SK-N-SH treated with all-trans-retinoic acid at 6 μM for 48 hours (cell line): ENCODE measurements around the gene DGKI.

Experiments
- ATAC-seq: fragments of 200-7000 bp; cut with Tn5 transposase; 3 replicates; pipeline ENCODE4 v1.9.1; 2020; ENCODE audit warnings: mild to moderate bottlenecking, moderate library complexity
- ARNTL ChIP-seq: fragments of 450-650 bp; formaldehyde crosslinking; IDR thresholded peaks from 2 replicates; pipeline ENCODE4 v1.5.0; 2020; ENCODE audit warnings: low read depth, mild to moderate bottlenecking, moderate library complexity, borderline replicate concordance
- BACH2 ChIP-seq: fragments of 250-450 bp; sonication (Bioruptor Pico); IDR thresholded peaks from 2 replicates; pipeline ENCODE4 v1.9.0; 2021; ENCODE audit warnings: mild to moderate bottlenecking, borderline replicate concordance
- CREB5 ChIP-seq: fragments of 250-450 bp; sonication (Bioruptor Pico); IDR thresholded peaks from 2 replicates; pipeline ENCODE4 v1.5.1; 2020; ENCODE audit warnings: low read depth, mild to moderate bottlenecking, moderate library complexity
- CSDC2 ChIP-seq: fragments of 250-450 bp; sonication (Bioruptor Pico); IDR thresholded peaks from 2 replicates; pipeline ENCODE4 v1.5.0; 2020; ENCODE audit warnings: mild to moderate bottlenecking, moderate library complexity
- CSRNP3 ChIP-seq: fragments of 250-450 bp; sonication (Bioruptor Pico); IDR thresholded peaks from 2 replicates; pipeline ENCODE4 v1.5.1; 2021; ENCODE audit warnings: mild to moderate bottlenecking, moderate library complexity
- GLIS3 ChIP-seq: fragments of 250-450 bp; sonication (Bioruptor Pico); IDR thresholded peaks from 2 replicates; pipeline ENCODE4 v1.5.0; 2020; ENCODE audit warnings: mild to moderate bottlenecking, moderate library complexity
- ISL1 ChIP-seq: fragments of 250-450 bp; sonication (Bioruptor Pico); IDR thresholded peaks from 2 replicates; pipeline ENCODE4 v2.1.2; 2022; ENCODE audit warnings: mild to moderate bottlenecking, moderate library complexity
- OSR1 ChIP-seq: fragments of 250-450 bp; sonication (Bioruptor Pico); IDR thresholded peaks from 2 replicates; pipeline ENCODE4 v1.8.0; 2022; ENCODE audit warnings: moderate library complexity, mild to moderate bottlenecking, inconsistent platforms
- PATZ1 ChIP-seq: fragments of 250-450 bp; sonication (Bioruptor Pico); IDR thresholded peaks from 2 replicates; pipeline ENCODE4 v1.8.0; 2020; ENCODE audit warnings: mild to moderate bottlenecking, moderate library complexity, borderline replicate concordance
- POU6F1 ChIP-seq: fragments of 250-450 bp; sonication (Bioruptor Pico); IDR thresholded peaks from 2 replicates; pipeline ENCODE4 v1.8.0; 2021; ENCODE audit warnings: low read depth, mild to moderate bottlenecking, moderate library complexity, borderline replicate concordance
- PPARA ChIP-seq: fragments of 250-450 bp; sonication (Bioruptor Pico); IDR thresholded peaks from 2 replicates; pipeline ENCODE4 v1.5.0; 2020; ENCODE audit warnings: mild to moderate bottlenecking, borderline replicate concordance
- RARB ChIP-seq: fragments of 250-450 bp; sonication (Bioruptor Pico); IDR thresholded peaks from 2 replicates; pipeline ENCODE4 v1.8.0; 2021; ENCODE audit warnings: mild to moderate bottlenecking, moderate library complexity
- SNAI2 ChIP-seq: fragments of 250-450 bp; sonication (Bioruptor Pico); IDR thresholded peaks from 2 replicates; pipeline ENCODE4 v1.5.0; 2020; ENCODE audit warnings: mild to moderate bottlenecking, moderate library complexity
- TCF4 ChIP-seq: fragments of 250-450 bp; sonication (Bioruptor Pico); IDR thresholded peaks from 2 replicates; pipeline ENCODE4 v1.8.0; 2021; ENCODE audit warnings: mild to moderate bottlenecking, moderate library complexity, borderline replicate concordance
- TOX ChIP-seq: fragments of 250-450 bp; sonication (Bioruptor Pico); IDR thresholded peaks from 2 replicates; pipeline ENCODE4 v1.8.0; 2021; ENCODE audit warnings: mild to moderate bottlenecking, moderate library complexity, borderline replicate concordance
- TSHZ2 ChIP-seq: fragments of 250-450 bp; sonication (Bioruptor Pico); IDR thresholded peaks from 2 replicates; pipeline ENCODE4 v1.5.0; 2020; ENCODE audit warnings: mild to moderate bottlenecking, moderate library complexity
- ZC3H10 ChIP-seq: fragments of 250-450 bp; sonication (Bioruptor Pico); IDR thresholded peaks from 2 replicates; pipeline ENCODE4 v1.5.1; 2021; ENCODE audit warnings: mild to moderate bottlenecking, moderate library complexity
- ZFP3 ChIP-seq: fragments of 250-450 bp; sonication (Bioruptor Pico); IDR thresholded peaks from 2 replicates; pipeline ENCODE4 v1.5.0; 2020; ENCODE audit warnings: mild to moderate bottlenecking, moderate library complexity
- ZFP30 ChIP-seq: fragments of 450-650 bp; formaldehyde crosslinking; IDR thresholded peaks from 2 replicates; pipeline ENCODE4 v1.5.0; 2022; ENCODE audit warnings: mild to moderate bottlenecking, moderate library complexity
- ZNF565 ChIP-seq: fragments of 450-650 bp; formaldehyde crosslinking; conservative IDR thresholded peaks from 2 replicates; pipeline ENCODE4 v1.5.0; 2020; ENCODE audit warnings: low read depth, mild to moderate bottlenecking, moderate library complexity
- ZNF8 ChIP-seq: fragments of 450-650 bp; formaldehyde crosslinking; IDR thresholded peaks from 2 replicates; pipeline ENCODE4 v1.5.0; 2020; ENCODE audit warnings: mild to moderate bottlenecking, moderate library complexity

Gene DGKI

GRCh38 chr7:137585591-137585990 lies 261.2 kb downstream of the DGKI start:
- TF ChIP-seq ZNF565 (CRISPR knock-in tag) (no peak), PPARA (CRISPR knock-in tag) (no peak), ZNF8 (no peak), GLIS3 (CRISPR knock-in tag) (no peak), BACH2 (CRISPR knock-in tag) (no peak), ZFP3 (CRISPR knock-in tag) (no peak), ISL1 (no peak), OSR1 (CRISPR knock-in tag) (no peak), RARB (CRISPR knock-in tag) (no peak)
- no peak for ATAC-seq

GRCh38 chr7:137583172-137583571 lies 263.6 kb downstream of the DGKI start:
- ATAC-seq: peak; percentile 25; the same call in 2 of the 3 replicates
- no peak for TF ChIP-seq CSDC2 (CRISPR knock-in tag)
- TF ChIP-seq POU6F1: no peak
- no peak for TF ChIP-seq ZNF8
- TF ChIP-seq TCF4 (CRISPR knock-in tag): no peak
- TF ChIP-seq GLIS3 (CRISPR knock-in tag): no peak
- no peak for TF ChIP-seq SNAI2 (CRISPR knock-in tag)
- TF ChIP-seq PATZ1 (CRISPR knock-in tag): no peak
- TF ChIP-seq ARNTL (CRISPR knock-in tag): no peak
- no peak for TF ChIP-seq TSHZ2 (CRISPR knock-in tag)
- no peak for TF ChIP-seq ZFP3 (CRISPR knock-in tag)
- TF ChIP-seq OSR1 (CRISPR knock-in tag): no peak
- TF ChIP-seq ISL1: no peak
- TF ChIP-seq BACH2 (CRISPR knock-in tag): no peak

- TF ChIP-seq TCF4 (CRISPR knock-in tag) (no peak), ZFP30 (no peak), ISL1 (peak; percentile 47), CSRNP3 (CRISPR knock-in tag) (no peak), TOX (CRISPR knock-in tag) (peak; percentile 4; the same call in 1 of the 2 replicates), CREB5 (CRISPR knock-in tag) (0 out of 2 replicates have a peak, but pooled peaks have one; percentile 37), GLIS3 (CRISPR knock-in tag) (no peak), ZFP3 (CRISPR knock-in tag) (no peak), RARB (CRISPR knock-in tag) (no peak), ZC3H10 (CRISPR knock-in tag) (no peak), BACH2 (CRISPR knock-in tag) (no peak), PPARA (CRISPR knock-in tag) (no peak), TSHZ2 (CRISPR knock-in tag) (no peak)
- TF ChIP-seq, all 23 proteins: peak for 3
- ATAC-seq: peak; percentile 92
Measured at GRCh38 chr7:137579913-137580640, 266.7 kb downstream of the DGKI start.
